Liver (tissue), 3 donors: ENCODE results near the gene DIAPH2.

Experiments
- EGR1 ChIP-seq, 2 donors: IDR thresholded peaks; 2 replicates each; pipeline ENCODE4 v1.6.1; 2016 to 2018; ENCODE audit warnings: antibody characterized with exemption in 2 of 2, low read depth in 2 of 2
- FOXA1 ChIP-seq: IDR thresholded peaks from 2 replicates; pipeline ENCODE4 v1.6.1; 2016; ENCODE audit warnings: antibody characterized with exemption
- GABPA ChIP-seq, 2 donors: IDR thresholded peaks in 1 of 2; conservative IDR thresholded peaks in 1 of 2; 2 replicates each; pipeline ENCODE4 v1.6.1; 2016; ENCODE audit warnings: antibody characterized with exemption in 2 of 2, mild to moderate bottlenecking in 1 of 2, moderate library complexity in 1 of 2
- HNF4G ChIP-seq: IDR thresholded peaks from 2 replicates; pipeline ENCODE4 v1.6.1; 2016; ENCODE audit warnings: antibody characterized with exemption
- RAD21 ChIP-seq, 2 donors: IDR thresholded peaks; 2 replicates each; pipeline ENCODE4 v1.6.1; 2016; ENCODE audit warnings: antibody characterized with exemption in 2 of 2, mild to moderate bottlenecking in 2 of 2
- SP1 ChIP-seq: IDR thresholded peaks from 2 replicates; pipeline ENCODE4 v1.6.1; 2018; ENCODE audit warnings: antibody characterized with exemption, mild to moderate bottlenecking
- TAF1 ChIP-seq: conservative IDR thresholded peaks from 2 replicates; pipeline ENCODE4 v1.6.1; 2016; ENCODE audit warnings: antibody characterized with exemption, mild to moderate bottlenecking
- YY1 ChIP-seq: IDR thresholded peaks from 2 replicates; pipeline ENCODE4 v1.6.1; 2016; ENCODE audit warnings: antibody characterized with exemption, mild to moderate bottlenecking
- TF ChIP-seq, protein P1 (sequence below): fragments of 150-350 bp; IDR thresholded peaks from 2 replicates; pipeline ENCODE4 v1.5.1; 2017; ENCODE audit warnings: improper control_type of control experiment, low read depth, low read length; ENCODE audit not compliant: missing input control
- TF ChIP-seq, protein P2 (sequence below): IDR thresholded peaks from 2 replicates; pipeline ENCODE4 v1.6.1; 2016; ENCODE audit warnings: antibody characterized with exemption
- TF ChIP-seq, protein P3 (sequence below): IDR thresholded peaks from 2 replicates; pipeline ENCODE4 v1.6.1; 2016; ENCODE audit warnings: antibody characterized with exemption, mild to moderate bottlenecking
- TF ChIP-seq, protein P4 (sequence below): IDR thresholded peaks from 2 replicates; pipeline ENCODE4 v1.6.1; 2016; ENCODE audit warnings: antibody characterized with exemption
- donor health status: healthy.
- donor health status: healthy.

- TF ChIP-seq HNF4G, result no peak
- TF ChIP-seq GABPA (IDR thresholded peaks at IDR 0.05 in 1 of 2, conservative IDR thresholded peaks at IDR 0.05 in 1 of 2), result no peak
- TF ChIP-seq YY1, result no peak
- TF ChIP-seq RAD21 (IDR thresholded peaks at IDR 0.05), result no peak
- TF ChIP-seq, protein P1, sequence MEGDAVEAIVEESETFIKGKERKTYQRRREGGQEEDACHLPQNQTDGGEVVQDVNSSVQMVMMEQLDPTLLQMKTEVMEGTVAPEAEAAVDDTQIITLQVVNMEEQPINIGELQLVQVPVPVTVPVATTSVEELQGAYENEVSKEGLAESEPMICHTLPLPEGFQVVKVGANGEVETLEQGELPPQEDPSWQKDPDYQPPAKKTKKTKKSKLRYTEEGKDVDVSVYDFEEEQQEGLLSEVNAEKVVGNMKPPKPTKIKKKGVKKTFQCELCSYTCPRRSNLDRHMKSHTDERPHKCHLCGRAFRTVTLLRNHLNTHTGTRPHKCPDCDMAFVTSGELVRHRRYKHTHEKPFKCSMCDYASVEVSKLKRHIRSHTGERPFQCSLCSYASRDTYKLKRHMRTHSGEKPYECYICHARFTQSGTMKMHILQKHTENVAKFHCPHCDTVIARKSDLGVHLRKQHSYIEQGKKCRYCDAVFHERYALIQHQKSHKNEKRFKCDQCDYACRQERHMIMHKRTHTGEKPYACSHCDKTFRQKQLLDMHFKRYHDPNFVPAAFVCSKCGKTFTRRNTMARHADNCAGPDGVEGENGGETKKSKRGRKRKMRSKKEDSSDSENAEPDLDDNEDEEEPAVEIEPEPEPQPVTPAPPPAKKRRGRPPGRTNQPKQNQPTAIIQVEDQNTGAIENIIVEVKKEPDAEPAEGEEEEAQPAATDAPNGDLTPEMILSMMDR, result no peak
- no peak for TF ChIP-seq TAF1
- no peak for TF ChIP-seq EGR1 (IDR thresholded peaks at IDR 0.05; ENCODE audit: low read depth in 2 of 2)
- TF ChIP-seq, protein P2, sequence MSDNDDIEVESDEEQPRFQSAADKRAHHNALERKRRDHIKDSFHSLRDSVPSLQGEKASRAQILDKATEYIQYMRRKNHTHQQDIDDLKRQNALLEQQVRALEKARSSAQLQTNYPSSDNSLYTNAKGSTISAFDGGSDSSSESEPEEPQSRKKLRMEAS, result no peak
- TF ChIP-seq, protein P3, sequence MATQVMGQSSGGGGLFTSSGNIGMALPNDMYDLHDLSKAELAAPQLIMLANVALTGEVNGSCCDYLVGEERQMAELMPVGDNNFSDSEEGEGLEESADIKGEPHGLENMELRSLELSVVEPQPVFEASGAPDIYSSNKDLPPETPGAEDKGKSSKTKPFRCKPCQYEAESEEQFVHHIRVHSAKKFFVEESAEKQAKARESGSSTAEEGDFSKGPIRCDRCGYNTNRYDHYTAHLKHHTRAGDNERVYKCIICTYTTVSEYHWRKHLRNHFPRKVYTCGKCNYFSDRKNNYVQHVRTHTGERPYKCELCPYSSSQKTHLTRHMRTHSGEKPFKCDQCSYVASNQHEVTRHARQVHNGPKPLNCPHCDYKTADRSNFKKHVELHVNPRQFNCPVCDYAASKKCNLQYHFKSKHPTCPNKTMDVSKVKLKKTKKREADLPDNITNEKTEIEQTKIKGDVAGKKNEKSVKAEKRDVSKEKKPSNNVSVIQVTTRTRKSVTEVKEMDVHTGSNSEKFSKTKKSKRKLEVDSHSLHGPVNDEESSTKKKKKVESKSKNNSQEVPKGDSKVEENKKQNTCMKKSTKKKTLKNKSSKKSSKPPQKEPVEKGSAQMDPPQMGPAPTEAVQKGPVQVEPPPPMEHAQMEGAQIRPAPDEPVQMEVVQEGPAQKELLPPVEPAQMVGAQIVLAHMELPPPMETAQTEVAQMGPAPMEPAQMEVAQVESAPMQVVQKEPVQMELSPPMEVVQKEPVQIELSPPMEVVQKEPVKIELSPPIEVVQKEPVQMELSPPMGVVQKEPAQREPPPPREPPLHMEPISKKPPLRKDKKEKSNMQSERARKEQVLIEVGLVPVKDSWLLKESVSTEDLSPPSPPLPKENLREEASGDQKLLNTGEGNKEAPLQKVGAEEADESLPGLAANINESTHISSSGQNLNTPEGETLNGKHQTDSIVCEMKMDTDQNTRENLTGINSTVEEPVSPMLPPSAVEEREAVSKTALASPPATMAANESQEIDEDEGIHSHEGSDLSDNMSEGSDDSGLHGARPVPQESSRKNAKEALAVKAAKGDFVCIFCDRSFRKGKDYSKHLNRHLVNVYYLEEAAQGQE, result no peak
- TF ChIP-seq FOXA1, result no peak
- TF ChIP-seq, protein P4, sequence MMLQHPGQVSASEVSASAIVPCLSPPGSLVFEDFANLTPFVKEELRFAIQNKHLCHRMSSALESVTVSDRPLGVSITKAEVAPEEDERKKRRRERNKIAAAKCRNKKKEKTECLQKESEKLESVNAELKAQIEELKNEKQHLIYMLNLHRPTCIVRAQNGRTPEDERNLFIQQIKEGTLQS, result no peak
- no peak for TF ChIP-seq SP1
These were observed 549.9 kb downstream of the DIAPH2 start for GRCh38 chrX:97234471-97235081.
